Heart left ventricle (tissue), 13 donors: ENCODE results near the gene EVC.

Experiments
- CTCF ChIP-seq, 12 donors: fragments of 200-600 bp; sonication (generic) in 4 of 12; IDR thresholded peaks; one replicate each; pipeline versions ENCODE4 v1.5.0 to v1.8.0; 2018 to 2022; ENCODE audit warnings: antibody characterized with exemption in 12 of 12, mild to moderate bottlenecking in 5 of 12
- POLR2A ChIP-seq, 2 donors: fragments of 450-650 bp; IDR thresholded peaks; one replicate each; pipeline ENCODE4 v1.6.1; 2017; ENCODE audit warnings: antibody characterized with exemption in 2 of 2, mild to moderate bottlenecking in 2 of 2, moderate library complexity in 2 of 2
- donor health status: ischemic (EF 13 %, LVEDD 7.1; RV severe dilation, severe dysfunction).
- donor health status: DM: no; HTN: yes; CAD: no.
- donor health status: DM: no; HTN: no; CAD: no.
- donor health status: ischemic (EF 25% LVEDD 6.9; RV normal size, moderate dysfunction).
- donor health status: ischemic (EF 25% LVEDD 5.7; RV mildly dilated, moderate dysfunction).
- donor health status: ischemic (EF 35%, LVEDD 5.7; RV mildly dilated, moderate dysfunction).
- donor health status: nonischemic (EF 11% LVEDD 7.7; RV severe dilation, severe dysfunction).
- donor health status: DM: yes; HTN: yes; CAD: no.
- donor health status: PGD.
- donor health status: ischemic (EF 29% LVEDD 5.4; RV normal size, mild dysfunction).
- donor health status: nonischemic (EF 23%, LVEDD 6.1; RV moderate dilation, normal function).

- TF ChIP-seq CTCF (IDR thresholded peaks at IDR 0.05) (no peak), POLR2A (IDR thresholded peaks at IDR 0.05) (no peak)
These were observed 27.1 kb downstream of the EVC start for GRCh38 chr4:5738061-5738460.
